ENCODE measurements around the gene KIF3C. TPM values are rescaled to one million over a fixed set of nuclear protein-coding genes. Genes with fewer than 3 reads are reported as not detected.

The KIF3C gene
- total and polyA plus RNA-seq, 9 of the 15 experiments (the other 6 are each of a cell fraction or from before 2014, with no cell fraction given) = 0.69 to 6.7 (median 3.3) TPM

- H3K4me2 ChIP-seq (ENCODE audit: insufficient read depth, low read length) = no peak overlapping the region
- peak overlapping the region; percentile 25 for H2AFZ ChIP-seq (ENCODE audit: low read depth, low read length)
- WGBS (ENCODE audit: insufficient coverage, low coverage, missing lambda C conversion rate) = 32% methylated on average over 5 of the region's 5 CpGs
- no peak overlapping the region for H3K27ac ChIP-seq (ENCODE audit: extremely low read depth, low read depth, low read length)
- H3K27me3 ChIP-seq (ENCODE audit: control insufficient read depth in 2 of 2, insufficient read depth in 2 of 2, low read length in 2 of 2) = no peaks in the 10 kb centered on the region
- no peaks in the 10 kb centered on the region for H3K9me1 ChIP-seq (ENCODE audit: control insufficient read depth, insufficient read depth, low read length)
- DNase-seq (ENCODE audit: extremely low read depth in 1 of 4, low spot score in 3 of 4) (no peak), FAIRE-seq (no peak), ATAC-seq (no peak; the same call in 2 of the 3 replicates)
- H3K4me1 ChIP-seq (replicated peaks in 1 of 2; ENCODE audit: control insufficient read depth in 2 of 2, insufficient read depth in 2 of 2, low read length in 2 of 2) = no peaks in the 10 kb centered on the region; a peak in 1 of 5 replicates
- ChIA-PET CTCF (ENCODE audit: low intra/inter-chr PET ratio) (interaction anchor here (0.6 kb wide), 1 partner anchor 1395 kb away, joined by 3 read pairs; no protein-coding TSS in a partner anchor), POLR2A (interaction anchor here (1.8 kb wide), 1 partner anchor 8 kb away, joined by 18 read pairs; the partner anchor contains the start of gene ASXL2)
- no peaks in the 10 kb centered on the region for H3K9me3 ChIP-seq (replicated peaks; ENCODE audit: control insufficient read depth, insufficient read depth, low read depth, low read length)
- H3K9ac ChIP-seq (ENCODE audit: insufficient read depth in 1 of 2, low read depth in 2 of 2, low read length in 2 of 2) = no peak overlapping the region
- in situ Hi-C loops (cut with MboI) = no loop called here
- no TSS peak for BruUV-seq (replicated peaks)
- H4K20me1 ChIP-seq (replicated peaks; ENCODE audit: control insufficient read depth, insufficient read depth, low read length) = no peaks in the 10 kb centered on the region
- TF ChIP-seq NFIX (CRISPR knock-in tag; IDR thresholded peaks at IDR 0.05; ENCODE audit: low read depth) (no peak), ZNF121 (CRISPR knock-in tag; conservative IDR thresholded peaks at IDR 0.05) (peak; percentile 94)
- no peak overlapping the region for H3K4me3 ChIP-seq
- H3K79me2 ChIP-seq (ENCODE audit: control insufficient read depth, insufficient read depth, low read length) = no peaks in the 10 kb centered on the region
- intact Hi-C loops (cut with micrococcal nuclease) = no loop called here
- no peaks in the 10 kb centered on the region for H3K36me3 ChIP-seq (ENCODE audit: control insufficient read depth, insufficient read depth, low read length)
Observed at GRCh38 chr2:25887624-25888242, 94.6 kb downstream of the KIF3C start.

- intact Hi-C loops (cut with micrococcal nuclease) (no loop called here), in situ Hi-C loops (cut with MboI) (no loop called here)
- DNase-seq (ENCODE audit: extremely low read depth in 1 of 4, low spot score in 3 of 4) = no peak
- no TSS peak for BruUV-seq (replicated peaks)
- Histone ChIP-seq H3K4me1 (replicated peaks in 1 of 2; ENCODE audit: control insufficient read depth in 2 of 2, insufficient read depth in 2 of 2, low read length in 2 of 2) (peaks cover 2 to 5% of the 10 kb centered on the region in 2 experiments; a peak in 4 of 5 replicates), H3K27me3 (ENCODE audit: control insufficient read depth in 2 of 2, insufficient read depth in 2 of 2, low read length in 2 of 2) (no peaks in the 10 kb centered on the region), H3K36me3 (ENCODE audit: control insufficient read depth, insufficient read depth, low read length) (no peaks in the 10 kb centered on the region), H2AFZ (ENCODE audit: low read depth, low read length) (no peak overlapping the region), H3K9ac (ENCODE audit: insufficient read depth in 1 of 2, low read depth in 2 of 2, low read length in 2 of 2) (no peak overlapping the region), H3K4me3 (no peak overlapping the region), H3K9me1 (ENCODE audit: control insufficient read depth, insufficient read depth, low read length) (no peaks in the 10 kb centered on the region), H3K4me2 (ENCODE audit: insufficient read depth, low read length) (no peak overlapping the region; the same call in 1 of the 2 replicates), H3K27ac (ENCODE audit: extremely low read depth, low read depth, low read length) (no peak overlapping the region), H4K20me1 (replicated peaks; ENCODE audit: control insufficient read depth, insufficient read depth, low read length) (no peaks in the 10 kb centered on the region), H3K9me3 (replicated peaks; ENCODE audit: control insufficient read depth, insufficient read depth, low read depth, low read length) (no peaks in the 10 kb centered on the region), H3K79me2 (ENCODE audit: control insufficient read depth, insufficient read depth, low read length) (no peaks in the 10 kb centered on the region)
- ChIA-PET CTCF (ENCODE audit: low intra/inter-chr PET ratio) (no interaction called here), POLR2A (no interaction called here)
- no peak for FAIRE-seq
- no peak for ATAC-seq
- TF ChIP-seq FOSL1 (tag; conservative IDR thresholded peaks at IDR 0.05) (peak; percentile 72), JUND (IDR thresholded peaks at IDR 0.05; ENCODE audit: borderline replicate concordance, low read depth, low read length) (peak; percentile 24; the same call in 1 of the 2 replicates), JUND (tag; IDR thresholded peaks at IDR 0.05; ENCODE audit: borderline replicate concordance, low read depth, low read length) (no peak; the same call in 2 of the 3 replicates), ZNF384 (IDR thresholded peaks at IDR 0.05; ENCODE audit: low read depth, low read length) (peak; percentile 64), EHMT2 (IDR thresholded peaks at IDR 0.05) (0 out of 2 replicates have a peak, but pooled peaks have one; percentile 34), ATF3 (IDR thresholded peaks at IDR 0.05) (peak; percentile 30; the same call in 1 of the 2 replicates), ATF3 (CRISPR knock-in tag; conservative IDR thresholded peaks at IDR 0.05) (no peak), MEIS2 (IDR thresholded peaks at IDR 0.05; ENCODE audit: partially characterized antibody) (peak; percentile 43), LARP7 (IDR thresholded peaks at IDR 0.05) (no peak), ZNF282 (CRISPR knock-in tag; IDR thresholded peaks at IDR 0.05) (no peak), ARID1B (IDR thresholded peaks at IDR 0.05) (0 out of 2 replicates have a peak, but pooled peaks have one; percentile 20), ZNF41 (CRISPR knock-in tag; conservative IDR thresholded peaks at IDR 0.05) (no peak)
- WGBS (ENCODE audit: insufficient coverage, low coverage, missing lambda C conversion rate) = 14% methylated on average over 2 of the region's 2 CpGs
Observed at GRCh38 chr2:25885933-25886332, 96.4 kb downstream of the KIF3C start.
